D341Med (cell line): ENCODE data around the gene EIF3M.
"Not testable (repeated sequence)": the region's sequence is repeated elsewhere in the genome, so short reads cannot be mapped to it uniquely, and the experiment has no call there.

Experiments
- DNase-seq: peaks from one replicate; pipeline ENCODE4 v3.0.0; 2012; ENCODE audit warnings: low spot score

The EIF3M gene

GRCh38 chr11:32597921-32598320 lies 14.3 kb downstream of the EIF3M start:
- no peak for DNase-seq

- DNase-seq, result no peak
These were observed 19.2 kb downstream of the EIF3M start for GRCh38 chr11:32602657-32603415.

DNA sequence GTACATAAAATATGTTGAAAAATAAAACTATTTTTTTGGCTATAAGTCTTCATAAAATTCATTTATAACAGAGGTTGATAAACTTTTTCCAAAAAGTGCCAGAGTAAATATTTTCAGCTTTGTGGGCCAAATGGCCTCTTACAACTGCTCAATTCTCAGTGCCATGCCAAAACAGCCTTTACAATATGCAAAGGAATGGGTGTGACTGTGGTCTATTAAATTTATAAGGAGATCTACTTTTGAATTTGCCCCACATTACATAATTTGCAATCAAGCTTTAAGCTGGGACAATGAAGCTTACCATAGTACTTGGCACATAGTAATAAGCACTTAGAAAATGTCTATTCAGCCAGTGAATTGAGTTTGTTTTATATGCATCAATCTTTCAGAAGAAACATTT lies 22.6 kb downstream of the EIF3M start:
- DNase-seq, result no peak

- DNase-seq, result not testable (repeated sequence)
These were observed 25.2 kb downstream of the EIF3M start for GRCh38 chr11:32608826-32609225.

DNA sequence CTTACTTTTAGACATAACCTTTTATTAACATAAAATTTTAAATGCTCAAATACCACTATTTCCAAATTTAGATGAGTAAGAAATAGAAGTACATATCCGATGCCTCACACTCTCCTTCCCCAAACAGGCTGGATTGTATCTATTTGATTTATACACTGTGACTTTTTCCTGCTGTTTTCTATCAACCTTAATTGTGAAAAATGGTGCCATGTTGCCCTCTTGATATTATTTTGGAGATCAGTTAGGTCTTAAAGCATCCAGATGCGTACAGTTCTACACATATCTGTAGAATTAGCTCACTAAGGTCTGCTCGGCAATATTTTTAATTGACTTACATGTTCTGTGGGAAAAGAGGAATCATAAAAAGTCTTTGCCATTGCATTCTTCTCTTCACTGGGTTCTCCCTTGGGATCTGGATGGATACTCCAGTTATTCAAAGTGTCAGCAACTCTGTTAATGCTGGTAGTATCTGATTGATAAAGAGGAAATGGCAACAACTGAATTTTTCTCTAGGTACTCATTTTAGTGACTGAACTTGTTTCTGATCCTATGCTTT lies 27.2 kb downstream of the EIF3M start:
- DNase-seq, result no peak

- no peak for DNase-seq
These were observed 30.0 kb downstream of the EIF3M start for GRCh38 chr11:32613500-32614151.

DNA sequence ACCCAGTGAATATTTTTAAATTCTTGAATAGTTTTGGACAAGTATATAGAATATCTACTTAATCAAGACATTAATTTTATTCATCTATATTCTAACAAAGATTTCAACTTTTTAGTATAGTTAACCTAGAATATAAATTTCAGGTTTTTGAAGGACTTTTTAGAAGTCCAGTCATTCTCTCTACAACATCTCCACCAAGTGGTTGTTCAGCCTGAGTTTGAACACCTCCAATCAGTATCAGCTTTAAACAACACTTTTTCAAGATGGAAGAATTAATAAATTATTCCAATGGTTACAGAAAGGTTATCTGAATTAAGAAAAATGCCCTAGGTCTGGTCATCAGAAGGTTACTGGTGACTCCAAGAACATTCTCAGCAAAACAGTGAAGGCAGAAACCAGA lies 31.8 kb downstream of the EIF3M start:
- no peak for DNase-seq

- DNase-seq, result no peak
These were observed 33.3 kb downstream of the EIF3M start for GRCh38 chr11:32616903-32617302.

- no peak for DNase-seq
These were observed 47.2 kb downstream of the EIF3M start for GRCh38 chr11:32630844-32631243.

GRCh38 chr11:32635819-32636218 lies 52.2 kb downstream of the EIF3M start:
- no peak for DNase-seq

- DNase-seq, result no peak
These were observed 57.7 kb downstream of the EIF3M start for GRCh38 chr11:32641361-32641760.

- DNase-seq, result no peak
These were observed 59.9 kb downstream of the EIF3M start for GRCh38 chr11:32643526-32643925.
